NB4 (cell line): ENCODE results near the gene MARCHF4.

Source experiments
- MYC ChIP-seq: IDR thresholded peaks from 2 replicates; pipeline ENCODE4 v1.6.1; 2011; ENCODE audit warnings: low read depth, low read length
- POLR2A ChIP-seq: IDR thresholded peaks from 2 replicates; pipeline ENCODE4 v1.6.1; 2011; ENCODE audit warnings: mild to moderate bottlenecking; ENCODE audit not compliant: insufficient read length; ENCODE audit errors: extremely low read depth
- TF ChIP-seq, protein P1 (sequence below): IDR thresholded peaks from one replicate; pipeline ENCODE4 v1.5.1; 2012; ENCODE audit warnings: low read depth, low read length
- TF ChIP-seq, protein P2 (sequence below): IDR thresholded peaks from 2 replicates; pipeline ENCODE4 v1.6.1; 2011; ENCODE audit warnings: low read depth, low read length

DNA sequence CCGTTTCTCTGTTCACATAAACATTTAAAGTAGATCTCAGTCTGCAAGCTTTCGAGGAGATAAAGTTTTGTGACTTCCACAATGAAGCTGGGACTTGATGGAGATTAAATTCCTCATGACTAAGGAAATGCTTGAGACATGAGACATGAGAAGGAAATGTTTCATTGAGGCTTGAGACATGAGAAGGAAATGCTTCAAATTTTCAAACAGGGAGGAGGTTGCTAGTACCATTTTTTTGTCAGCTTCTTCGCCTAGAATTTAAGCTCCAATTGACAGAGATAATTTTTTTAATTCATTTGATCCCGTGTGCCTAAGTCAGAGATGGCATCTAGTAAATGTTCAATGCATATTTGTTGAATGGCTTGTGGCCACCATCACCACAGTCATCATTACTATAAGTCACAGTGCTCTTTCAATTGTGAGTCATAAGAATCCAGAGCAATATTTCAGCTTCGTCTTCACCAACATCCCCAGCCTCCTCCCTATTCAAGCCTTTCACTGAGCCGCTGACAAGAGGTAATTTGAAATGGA, 543 bp upstream of the MARCHF4 start:
- TF ChIP-seq, protein P1, sequence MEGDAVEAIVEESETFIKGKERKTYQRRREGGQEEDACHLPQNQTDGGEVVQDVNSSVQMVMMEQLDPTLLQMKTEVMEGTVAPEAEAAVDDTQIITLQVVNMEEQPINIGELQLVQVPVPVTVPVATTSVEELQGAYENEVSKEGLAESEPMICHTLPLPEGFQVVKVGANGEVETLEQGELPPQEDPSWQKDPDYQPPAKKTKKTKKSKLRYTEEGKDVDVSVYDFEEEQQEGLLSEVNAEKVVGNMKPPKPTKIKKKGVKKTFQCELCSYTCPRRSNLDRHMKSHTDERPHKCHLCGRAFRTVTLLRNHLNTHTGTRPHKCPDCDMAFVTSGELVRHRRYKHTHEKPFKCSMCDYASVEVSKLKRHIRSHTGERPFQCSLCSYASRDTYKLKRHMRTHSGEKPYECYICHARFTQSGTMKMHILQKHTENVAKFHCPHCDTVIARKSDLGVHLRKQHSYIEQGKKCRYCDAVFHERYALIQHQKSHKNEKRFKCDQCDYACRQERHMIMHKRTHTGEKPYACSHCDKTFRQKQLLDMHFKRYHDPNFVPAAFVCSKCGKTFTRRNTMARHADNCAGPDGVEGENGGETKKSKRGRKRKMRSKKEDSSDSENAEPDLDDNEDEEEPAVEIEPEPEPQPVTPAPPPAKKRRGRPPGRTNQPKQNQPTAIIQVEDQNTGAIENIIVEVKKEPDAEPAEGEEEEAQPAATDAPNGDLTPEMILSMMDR, result no peak
- TF ChIP-seq POLR2A (no peak), MYC (no peak)
- TF ChIP-seq, protein P2, sequence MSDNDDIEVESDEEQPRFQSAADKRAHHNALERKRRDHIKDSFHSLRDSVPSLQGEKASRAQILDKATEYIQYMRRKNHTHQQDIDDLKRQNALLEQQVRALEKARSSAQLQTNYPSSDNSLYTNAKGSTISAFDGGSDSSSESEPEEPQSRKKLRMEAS, result no peak
